HG02588 (cell line): Measurements from ENCODE around the gene FAF2.
"Not testable (repeated sequence)": the region's sequence is repeated elsewhere in the genome, so short reads cannot be mapped to it uniquely, and the experiment has no call there.

Experiments
- ATAC-seq: cut with Tn5 transposase; IDR thresholded peaks from one replicate; pipeline ENCODE4 v1.9.1; 2021; ENCODE audit warnings: mild to moderate bottlenecking, moderate library complexity; ENCODE audit not compliant: unreplicated experiment

The FAF2 gene

GRCh38 chr5:176416965-176417364 is 31.2 kb upstream of the FAF2 start:
- no peak for ATAC-seq

GRCh38 chr5:176418251-176418650 is 29.9 kb upstream of the FAF2 start:
- no peak for ATAC-seq

GRCh38 chr5:176420086-176420485 is 28.1 kb upstream of the FAF2 start:
- ATAC-seq = no peak

GRCh38 chr5:176420972-176421544 is 27.1 kb upstream of the FAF2 start:
- no peak for ATAC-seq

DNA sequence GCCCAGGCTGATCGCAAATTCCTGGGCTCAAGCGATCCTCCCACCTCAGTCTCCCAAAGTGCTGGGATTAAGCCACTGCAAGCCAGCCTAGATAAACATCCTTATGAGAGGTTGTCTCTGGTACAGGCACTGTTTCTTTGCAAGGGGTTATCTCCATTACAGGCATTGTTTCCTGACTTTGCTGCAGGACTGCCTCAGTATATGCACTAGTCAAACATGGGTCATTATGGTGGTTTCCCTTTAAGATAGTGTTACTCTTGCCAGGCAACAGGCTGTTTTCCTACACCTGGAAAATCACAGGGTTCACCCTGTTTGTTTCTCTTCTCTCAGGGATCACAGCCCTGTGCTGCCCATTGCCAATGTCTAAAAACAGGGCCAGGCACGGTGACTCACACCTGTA is 24.0 kb upstream of the FAF2 start:
- no peak for ATAC-seq

DNA sequence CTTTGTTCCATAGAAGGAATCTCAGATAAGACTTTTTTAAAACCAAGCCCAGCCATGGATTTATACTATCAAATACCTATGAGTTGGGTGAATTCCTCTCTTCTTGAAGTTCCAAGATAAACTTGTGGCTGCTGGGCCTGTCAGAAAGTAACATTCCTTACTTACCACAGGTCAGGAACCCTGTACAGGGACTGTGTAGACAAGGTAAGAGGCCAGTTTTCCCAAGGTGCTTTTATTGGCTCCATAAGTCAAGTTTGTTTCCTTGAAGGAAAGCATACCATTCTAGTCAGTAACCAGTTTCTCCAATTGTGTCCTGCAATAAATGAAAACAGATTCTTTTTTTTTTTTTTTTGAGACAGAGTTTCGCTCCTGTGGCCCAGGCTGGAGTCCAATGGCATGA is 23.0 kb upstream of the FAF2 start:
- no peak for ATAC-seq

DNA sequence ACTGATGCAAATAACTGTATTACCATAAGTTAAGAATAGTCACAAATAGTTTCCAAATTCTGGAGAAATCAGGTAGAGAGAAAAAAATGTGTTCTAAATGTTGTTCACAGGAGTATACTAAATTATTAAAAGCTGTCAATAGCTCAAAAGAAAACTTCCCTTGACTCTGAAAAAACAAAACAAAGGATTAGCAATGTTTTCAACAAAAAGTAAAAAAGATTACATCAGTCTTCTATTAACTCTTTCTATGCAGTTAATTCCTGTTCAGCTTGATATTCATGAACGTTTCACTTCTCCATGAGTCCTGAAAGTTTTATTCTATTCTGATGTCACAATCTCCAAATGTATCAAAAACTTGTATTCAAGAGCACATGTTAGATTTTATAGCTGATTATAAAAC is 22.4 kb upstream of the FAF2 start:
- no peak for ATAC-seq

DNA sequence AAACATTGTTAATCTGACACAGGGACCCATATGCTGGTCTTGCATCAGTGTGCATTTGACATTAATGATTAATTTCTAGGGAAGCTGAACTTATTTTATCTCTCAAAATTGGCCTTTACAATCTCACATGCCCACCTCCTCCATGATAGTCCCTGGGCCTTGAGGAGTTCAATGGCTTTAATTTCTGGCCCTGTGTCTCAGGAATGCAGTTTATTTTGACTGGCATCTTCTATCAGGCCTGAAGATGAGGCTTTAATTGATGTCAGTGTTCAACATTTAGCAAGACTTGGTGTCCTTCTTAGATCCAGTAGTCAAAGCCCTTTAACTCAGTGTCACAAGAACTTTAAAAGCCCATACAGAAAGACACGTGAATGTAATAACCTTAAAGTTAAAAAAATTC is 21.3 kb upstream of the FAF2 start:
- ATAC-seq = no peak

- ATAC-seq = no peak
Observed at GRCh38 chr5:176427971-176428370, 20.2 kb upstream of the FAF2 start.

- no peak for ATAC-seq
Observed at GRCh38 chr5:176429972-176430371, 18.2 kb upstream of the FAF2 start.

DNA sequence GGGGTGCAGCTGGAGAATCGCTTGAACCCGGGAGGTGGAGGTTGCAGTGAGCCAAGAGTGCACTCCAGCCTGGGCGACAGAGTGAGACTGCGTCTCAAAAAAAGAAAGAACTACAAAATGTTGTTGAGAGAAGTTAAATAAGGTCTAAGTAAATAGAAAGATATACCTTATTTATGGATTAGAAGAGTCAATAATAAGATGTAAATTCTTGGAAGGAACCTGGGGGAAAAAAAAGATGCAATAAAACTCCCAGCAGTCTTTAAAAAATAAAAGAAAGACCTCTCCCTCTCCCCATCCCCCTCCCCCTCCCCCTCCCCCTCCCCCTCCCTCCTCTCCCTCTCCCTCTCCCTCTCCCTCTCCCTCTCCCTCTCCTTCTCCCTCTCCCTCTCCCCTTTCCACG is 15.5 kb upstream of the FAF2 start:
- ATAC-seq = no peak

GRCh38 chr5:176436656-176437055 is 11.5 kb upstream of the FAF2 start:
- no peak for ATAC-seq

DNA sequence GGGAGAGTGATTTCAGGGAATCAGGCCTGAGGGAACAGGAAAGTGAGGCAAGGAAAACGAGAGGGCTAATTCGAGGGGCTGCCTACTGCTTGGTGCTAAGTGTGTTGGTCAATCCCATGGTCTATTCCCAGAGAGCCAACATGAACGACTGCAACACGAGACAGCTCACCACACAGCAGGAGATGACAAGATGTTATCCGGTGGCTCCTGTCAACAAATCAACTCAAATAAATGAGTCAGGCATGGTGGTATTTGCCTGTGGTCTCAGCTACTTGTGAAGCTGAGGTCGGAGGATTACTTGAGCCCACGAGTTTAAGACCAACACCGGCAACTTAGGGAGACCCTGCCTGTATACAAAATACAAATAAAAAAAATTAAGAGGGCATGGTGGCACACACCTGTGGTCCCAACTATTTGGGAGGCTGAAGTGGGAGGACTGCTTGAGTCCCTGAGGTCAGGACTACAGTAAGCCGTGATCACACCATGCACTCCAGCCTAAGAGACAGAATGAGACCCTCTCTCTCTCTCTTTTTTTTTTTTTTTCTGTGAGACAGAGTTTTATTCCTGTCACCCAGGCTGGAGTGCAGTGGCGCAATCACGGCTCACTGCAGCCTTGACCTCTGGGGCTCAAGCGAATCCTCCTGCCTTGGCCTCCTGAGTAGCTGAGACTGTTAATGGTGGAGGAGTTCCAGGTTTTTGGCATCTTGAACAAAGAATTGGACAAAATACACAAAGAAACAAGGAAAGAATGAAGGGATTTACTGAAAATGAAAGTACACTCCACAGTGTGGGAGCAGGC is 9.0 kb upstream of the FAF2 start:
- no peak for ATAC-seq

DNA sequence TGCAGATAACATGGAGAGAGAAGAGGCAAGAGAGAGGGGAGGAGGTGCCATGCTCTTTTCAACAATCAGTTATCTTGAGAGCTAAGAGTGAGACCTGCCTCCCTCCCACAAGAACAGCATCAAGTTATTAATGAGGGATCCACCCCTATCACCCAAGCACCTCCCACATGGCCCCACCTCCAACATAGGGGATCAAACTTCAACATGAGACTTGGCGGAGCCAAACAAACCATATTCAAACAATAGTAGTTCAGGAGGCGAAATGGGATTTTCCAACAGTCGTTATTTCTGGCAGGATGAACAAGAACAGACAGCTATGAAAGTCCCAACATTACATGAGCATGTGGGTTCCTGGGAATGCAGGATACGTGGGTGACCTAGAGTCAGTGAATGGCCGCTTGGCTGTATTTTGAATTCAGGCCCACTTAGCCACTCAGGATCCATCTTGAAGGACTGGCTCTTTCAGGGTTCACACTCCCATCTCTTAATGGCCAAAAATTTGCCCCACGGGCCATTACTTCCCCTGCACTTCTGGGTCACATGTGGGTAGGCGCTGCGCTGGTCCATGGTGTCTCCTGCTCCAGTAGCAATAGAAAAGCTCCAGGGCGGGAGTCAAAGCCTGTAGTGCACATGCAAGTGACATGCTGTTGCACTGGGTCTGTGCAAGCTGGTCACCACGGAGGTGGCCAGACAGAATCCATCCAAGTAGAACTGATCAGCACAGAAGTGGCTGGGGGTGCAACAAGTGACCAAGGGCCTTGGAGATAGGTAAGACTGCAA is 7.1 kb upstream of the FAF2 start:
- ATAC-seq = no peak

DNA sequence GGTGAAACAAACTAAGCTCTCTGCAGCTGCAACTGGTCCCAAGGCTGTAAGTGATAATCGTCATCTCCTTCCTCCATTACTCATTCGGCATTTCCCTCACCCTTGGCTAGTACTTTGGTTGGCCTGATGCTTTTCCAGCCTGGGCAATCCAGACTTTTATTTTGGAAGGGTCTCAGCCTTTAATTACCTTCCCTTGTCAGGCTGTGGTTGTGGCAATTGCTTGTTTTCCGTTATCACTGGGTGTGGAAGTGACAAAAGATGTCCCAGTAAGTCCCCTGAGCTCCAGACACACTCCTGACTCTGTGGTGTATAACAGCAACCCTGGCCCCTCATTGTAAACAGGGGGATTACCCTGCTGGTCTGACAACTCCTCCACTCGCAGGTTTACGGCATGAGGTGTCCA is 6.3 kb upstream of the FAF2 start:
- no peak for ATAC-seq

GRCh38 chr5:176442911-176443310 is 5.3 kb upstream of the FAF2 start:
- ATAC-seq = not testable (repeated sequence)

DNA sequence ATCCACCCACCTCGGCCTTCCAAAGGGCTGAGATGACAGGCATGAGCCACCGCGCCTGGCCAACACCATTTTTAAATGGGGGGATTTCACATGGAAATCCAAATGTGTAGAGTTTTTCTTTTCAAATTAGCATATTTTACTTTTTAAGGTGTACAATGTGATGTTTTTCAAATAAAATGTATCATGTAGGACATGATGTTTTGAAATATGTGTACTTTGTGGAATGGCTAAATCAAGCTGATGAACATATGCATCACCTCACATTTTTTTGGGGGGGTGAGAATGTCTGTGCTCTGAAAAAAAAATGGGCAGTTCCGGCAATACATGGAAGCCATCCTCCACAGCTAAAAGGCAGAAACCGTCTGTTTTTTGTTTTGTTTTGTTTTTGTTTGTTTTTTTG is 3.4 kb upstream of the FAF2 start:
- ATAC-seq = no peak

DNA sequence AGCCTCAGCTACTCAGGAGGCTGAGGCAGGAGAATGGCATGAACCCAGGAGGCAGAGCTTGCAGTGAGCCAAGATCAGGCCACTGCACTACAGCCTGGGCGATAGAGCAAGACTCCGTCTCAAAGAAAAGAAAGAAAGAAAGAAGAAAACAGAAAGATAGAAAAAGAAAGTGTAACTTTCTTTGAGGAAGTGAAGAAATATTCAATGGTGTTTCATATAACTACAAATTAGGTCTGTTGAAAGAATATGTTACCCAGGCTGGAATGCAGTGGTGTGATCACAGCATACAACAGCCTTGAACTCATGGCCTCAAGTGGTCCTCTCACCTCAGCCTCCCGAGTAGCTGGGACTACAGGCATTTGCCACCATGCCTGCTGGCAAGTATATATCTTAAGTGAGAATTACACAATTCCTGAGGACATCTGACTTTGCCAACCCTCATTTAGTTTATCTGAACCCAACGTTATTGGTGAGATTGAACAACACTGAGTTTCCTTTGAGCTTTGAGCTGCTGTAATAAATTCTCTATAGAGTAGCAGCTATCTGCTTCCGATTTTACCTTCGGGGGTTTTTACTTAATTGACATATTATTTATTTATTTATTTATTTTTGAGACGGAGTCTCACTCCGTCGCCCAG is 2.0 kb upstream of the FAF2 start:
- no peak for ATAC-seq

GRCh38 chr5:176446884-176447590 is 1.1 kb upstream of the FAF2 start:
- no peak for ATAC-seq

DNA sequence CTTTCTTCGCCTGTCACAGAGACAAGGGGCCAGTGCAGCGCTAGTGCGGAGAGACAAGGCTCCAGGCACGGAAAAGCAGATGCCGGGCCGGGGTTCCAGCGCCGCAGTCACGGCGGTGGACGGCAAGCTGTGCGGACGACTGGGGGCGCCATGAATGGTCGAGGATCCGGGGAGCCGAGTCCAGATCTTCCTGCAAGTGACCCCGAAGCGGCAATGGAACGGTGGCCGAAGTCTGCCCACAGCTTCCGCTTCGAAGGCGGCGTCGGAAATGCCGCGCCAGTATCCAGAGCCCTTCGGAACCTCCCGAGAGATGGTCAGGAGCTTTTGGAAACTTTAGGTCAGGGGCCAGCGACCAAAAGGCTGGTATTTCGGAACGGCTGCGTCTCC is 601 bp upstream of the FAF2 start:
- peak; percentile 25 for ATAC-seq

DNA sequence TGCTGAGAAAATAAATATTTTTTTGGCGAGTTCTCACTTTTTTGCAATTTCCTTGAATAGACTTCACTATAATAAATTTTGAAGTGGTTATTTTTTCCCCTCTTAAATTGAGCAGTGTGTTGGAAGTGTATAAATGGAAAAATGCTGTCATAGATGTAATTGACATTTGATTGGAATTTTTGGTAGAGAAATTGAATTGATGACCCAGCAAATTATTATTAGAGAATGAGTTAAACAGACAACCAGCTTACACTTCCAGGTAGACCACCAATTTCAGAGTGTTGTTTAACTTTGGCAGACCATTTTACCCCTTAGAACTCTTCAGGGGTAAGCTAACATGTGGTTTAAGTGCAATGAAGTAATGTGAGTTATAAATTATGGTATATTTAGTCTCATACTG is 1.9 kb downstream of the FAF2 start:
- no peak for ATAC-seq
